ENCODE measurements around the gene CAMTA1.

DNA sequence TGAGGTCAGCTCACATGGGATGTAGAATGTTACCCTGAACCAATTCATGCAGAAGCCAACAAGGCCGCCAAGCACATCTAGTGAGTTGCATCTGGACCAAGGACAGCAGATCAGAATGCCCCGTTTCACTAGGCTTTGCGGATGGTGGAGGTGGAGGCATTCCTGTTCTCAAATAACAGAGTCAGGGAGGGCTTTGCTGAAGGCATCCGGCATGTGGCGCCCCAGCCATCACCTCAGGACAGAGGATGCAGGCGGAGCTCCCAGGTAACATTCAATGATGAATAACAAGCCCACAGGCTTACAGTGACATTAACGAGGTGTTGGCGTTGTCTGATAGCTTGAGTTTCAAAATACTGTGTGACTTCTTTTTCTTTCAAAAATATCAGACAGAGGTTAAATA is 476.2 kb downstream of the CAMTA1 start:
- TF ChIP-seq ATF7 (IDR thresholded peaks at IDR 0.05), result no peak
- TF ChIP-seq ZBTB11 (CRISPR knock-in tag; IDR thresholded peaks at IDR 0.05), result no peak
- TF ChIP-seq FOXA1 (IDR thresholded peaks at IDR 0.05; ENCODE audit: borderline replicate concordance), result no peak
- no peak for TF ChIP-seq HMG20B (CRISPR knock-in tag; IDR thresholded peaks at IDR 0.05)
- no peak for TF ChIP-seq MTA1 (IDR thresholded peaks at IDR 0.05; ENCODE audit: borderline replicate concordance)
- TF ChIP-seq ZNF175 (CRISPR knock-in tag; IDR thresholded peaks at IDR 0.05; ENCODE audit: low read depth), result no peak
- TF ChIP-seq CTCF (IDR thresholded peaks at IDR 0.05 in 2 of 3, conservative IDR thresholded peaks at IDR 0.05 in 1 of 3; ENCODE audit: insufficient read depth in 2 of 3, low read depth in 1 of 3, low read length in 3 of 3), result no peak
